GM23338 (cell line): ENCODE measurements around the gene SULF2. TPM values are rescaled to one million over a fixed set of nuclear protein-coding genes. Genes with fewer than 3 reads are reported as not detected.

Experiments
- ATAC-seq: fragments of 200-7000 bp; cut with Tn5 transposase; 3 replicates; pipeline ENCODE4 v1.9.1; 2020
- DNase-seq: peaks from one replicate; pipeline ENCODE4 v3.0.0-alpha.2; 2015; ENCODE audit warnings: low spot score
- H2AFZ ChIP-seq: fragments of 200-600 bp; sonication (generic); 2 replicates; pipeline ENCODE4 v1.8.0; 2016; ENCODE audit warnings: antibody characterized with exemption, mild to moderate bottlenecking, moderate library complexity
- H3F3A ChIP-seq: fragments of 200-600 bp; sonication (generic); replicated peaks from 2 replicates; pipeline ENCODE4 v1.8.0; 2017; ENCODE audit warnings: antibody characterized with exemption, mixed run types, low read depth
- H3K27ac ChIP-seq: fragments of 200-600 bp; sonication (generic); 2 replicates; pipeline ENCODE4 v1.6.1; 2016; ENCODE audit warnings: low read depth
- H3K27me3 ChIP-seq: fragments of 200-600 bp; sonication (generic); 2 replicates; pipeline ENCODE4 v1.8.0; 2016; ENCODE audit warnings: mild to moderate bottlenecking, mixed run types, moderate library complexity; ENCODE audit not compliant: insufficient read depth
- H3K36me3 ChIP-seq: fragments of 200-600 bp; sonication (generic); 2 replicates; pipeline ENCODE4 v1.8.0; 2016; ENCODE audit warnings: mild to moderate bottlenecking; ENCODE audit not compliant: insufficient read depth
- H3K4me1 ChIP-seq: fragments of 200-600 bp; sonication (generic); 2 replicates; pipeline ENCODE4 v1.8.0; 2016; ENCODE audit warnings: mild to moderate bottlenecking, moderate library complexity; ENCODE audit not compliant: insufficient read depth
- H3K4me2 ChIP-seq: fragments of 200-600 bp; sonication (generic); 2 replicates; pipeline ENCODE4 v1.7.1; 2017; ENCODE audit warnings: mixed run types
- H3K4me3 ChIP-seq: fragments of 200-600 bp; sonication (generic); 2 replicates; pipeline ENCODE4 v1.6.1; 2016; ENCODE audit warnings: mixed run types
- H3K79me2 ChIP-seq: fragments of 200-600 bp; sonication (generic); replicated peaks from 2 replicates; pipeline ENCODE4 v1.8.0; 2017; ENCODE audit warnings: mild to moderate bottlenecking; ENCODE audit not compliant: insufficient read depth
- H3K9me2 ChIP-seq: fragments of 200-600 bp; sonication (generic); 2 replicates; pipeline ENCODE4 v1.8.0; 2017; ENCODE audit not compliant: insufficient read depth
- H4K20me1 ChIP-seq: fragments of 200-600 bp; sonication (generic); replicated peaks from 2 replicates; pipeline ENCODE4 v1.8.0; 2017; ENCODE audit warnings: mild to moderate bottlenecking; ENCODE audit not compliant: insufficient read depth
- H3K27ac Mint-ChIP-seq: 2 replicates; pipeline ENCODE4 v1.8.0; 2020; ENCODE audit warnings: inconsistent platforms, mild to moderate bottlenecking, moderate library complexity, mixed read lengths
- H3K27me3 Mint-ChIP-seq: 3 replicates; pipeline ENCODE4 v1.8.0; 2022; ENCODE audit warnings: low read depth, mild to moderate bottlenecking, moderate library complexity, mixed read lengths, inconsistent platforms; ENCODE audit not compliant: insufficient read depth, poor library complexity
- H3K36me3 Mint-ChIP-seq: 3 replicates; pipeline ENCODE4 v1.8.0; 2021; ENCODE audit warnings: low read depth, mild to moderate bottlenecking, inconsistent platforms, moderate library complexity, mixed read lengths
- H3K4me1 Mint-ChIP-seq: 3 replicates; pipeline ENCODE4 v1.8.0; 2020; ENCODE audit warnings: mild to moderate bottlenecking, inconsistent platforms, mixed read lengths
- H3K4me3 Mint-ChIP-seq: 3 replicates; pipeline ENCODE4 v1.8.0; 2021; ENCODE audit warnings: moderate library complexity, mild to moderate bottlenecking, inconsistent platforms, mixed read lengths
- H3K9me3 Mint-ChIP-seq: 3 replicates; pipeline ENCODE4 v1.8.0; 2020; ENCODE audit warnings: moderate library complexity, mild to moderate bottlenecking, inconsistent platforms, mixed read lengths
- CREB1 ChIP-seq: fragments of 250-450 bp; sonication (Bioruptor Pico); IDR thresholded peaks from 2 replicates; pipeline ENCODE4 v1.5.0; 2020; ENCODE audit warnings: low read depth, mild to moderate bottlenecking, moderate library complexity
- CTCF ChIP-seq, 2 experiments: fragments of 200-600 bp in 1 of 2; sonication (generic) in 1 of 2; conservative IDR thresholded peaks; 2 replicates each; pipeline versions ENCODE4 v1.5.1 to v1.6.1; 2016 to 2017; ENCODE audit warnings: antibody characterized with exemption in 2 of 2, low read depth in 2 of 2, mild to moderate bottlenecking in 2 of 2, moderate library complexity in 1 of 2
- ETS1 ChIP-seq: IDR thresholded peaks from 2 replicates; pipeline ENCODE4 v1.6.1; 2016; ENCODE audit warnings: antibody characterized with exemption
- EZH2 ChIP-seq: fragments of 200-600 bp; sonication (generic); IDR thresholded peaks from one replicate; pipeline ENCODE4 v1.8.0; 2017; ENCODE audit warnings: antibody characterized with exemption, mild to moderate bottlenecking, low read depth; ENCODE audit not compliant: unreplicated experiment
- EZH2phosphoT487 ChIP-seq: fragments of 200-600 bp; sonication (generic); IDR thresholded peaks from one replicate; pipeline ENCODE4 v1.8.1; 2018; ENCODE audit warnings: antibody characterized with exemption; ENCODE audit not compliant: unreplicated experiment
- JUNB ChIP-seq: IDR thresholded peaks from one replicate; pipeline ENCODE4 v1.6.1; 2016; ENCODE audit warnings: antibody characterized with exemption; ENCODE audit not compliant: unreplicated experiment
- NANOG ChIP-seq: IDR thresholded peaks from 2 replicates; pipeline ENCODE4 v1.6.1; 2016; ENCODE audit warnings: antibody characterized with exemption, borderline replicate concordance
- POLR2AphosphoS5 ChIP-seq: IDR thresholded peaks from 2 replicates; pipeline ENCODE4 v1.6.1; 2016; ENCODE audit warnings: antibody characterized with exemption, low read depth
- REST ChIP-seq: IDR thresholded peaks from one replicate; pipeline ENCODE4 v1.6.1; 2018; ENCODE audit warnings: antibody characterized with exemption; ENCODE audit not compliant: unreplicated experiment
- STAT1 ChIP-seq: IDR thresholded peaks from one replicate; pipeline ENCODE4 v1.6.1; 2016; ENCODE audit warnings: antibody characterized with exemption; ENCODE audit not compliant: unreplicated experiment
- ZNF114 ChIP-seq: fragments of 250-450 bp; sonication (Bioruptor Pico); IDR thresholded peaks from 2 replicates; pipeline ENCODE4 v1.5.0; 2020; ENCODE audit warnings: mild to moderate bottlenecking, moderate library complexity
- ZNF331 ChIP-seq: fragments of 250-450 bp; sonication (Bioruptor Pico); IDR thresholded peaks from 2 replicates; pipeline ENCODE4 v1.5.0; 2020; ENCODE audit warnings: low read depth, mild to moderate bottlenecking, moderate library complexity
- ZNF462 ChIP-seq: fragments of 250-450 bp; sonication (Bioruptor Pico); IDR thresholded peaks from 2 replicates; pipeline ENCODE4 v1.5.0; 2020; ENCODE audit warnings: mild to moderate bottlenecking, moderate library complexity
- polyA plus RNA-seq: library from polyadenylated mRNA; unstranded; fragments of >200 nt; fragmentation: Nextera tagmentation; extraction: Ambion mirVana; gene quantifications from 2 replicates; pipeline ENCODE4 v1.2.1, GENCODE V29; 2016
- total RNA-seq: library from RNA; depleted of rRNA; stranded (reverse); fragments of >200 nt; shearing (Covaris generic); gene quantifications from 2 replicates; pipeline ENCODE4 v1.2.3, GENCODE V29; 2014

Gene SULF2
- total and polyA plus RNA-seq, 2 experiments from 2014 or later, result 9.5 to 20.7 TPM

GRCh38 chr20:47802975-47803374 lies 17.7 kb upstream of the SULF2 start:
- Mint-ChIP-seq H3K36me3 (peaks cover 8% of the 10 kb centered on the region; the same call in 2 of the 3 replicates), H3K9me3 (peaks cover 12% of the 10 kb centered on the region), H3K27me3 (peaks cover 6% of the 10 kb centered on the region), H3K27ac (no peak overlapping the region), H3K4me3 (no peak overlapping the region), H3K4me1 (peaks cover 12% of the 10 kb centered on the region)
- TF ChIP-seq STAT1 (no peak), JUNB (no peak), ZNF331 (CRISPR knock-in tag) (no peak), NANOG (no peak), POLR2AphosphoS5 (no peak), ZNF462 (no peak), ETS1 (no peak), REST (no peak), CTCF (conservative IDR thresholded peaks at IDR 0.05; ENCODE audit: low read depth in 2 of 2) (no peak), EZH2 (no peak), CREB1 (CRISPR knock-in tag) (no peak), ZNF114 (CRISPR knock-in tag) (no peak), EZH2phosphoT487 (no peak)
- ATAC-seq (no peak), DNase-seq (no peak)
- Histone ChIP-seq H3F3A (no peaks in the 10 kb centered on the region), H3K4me2 (no peak overlapping the region), H3K36me3 (no peaks in the 10 kb centered on the region), H4K20me1 (no peaks in the 10 kb centered on the region), H3K4me1 (peaks cover 5% of the 10 kb centered on the region), H3K9me2 (no peaks in the 10 kb centered on the region), H3K27me3 (no peaks in the 10 kb centered on the region), H3K4me3 (no peak overlapping the region), H3K79me2 (no peaks in the 10 kb centered on the region), H3K27ac (no peak overlapping the region), H2AFZ (no peak overlapping the region)
